ENCODE results near the gene STH. TPM values are rescaled to one million over a fixed set of nuclear protein-coding genes. Genes with fewer than 3 reads are reported as not detected.

Gene STH
- total and polyA plus RNA-seq, 12 donors = not detected

GRCh38 chr17:45986056-45986455 is 13.0 kb upstream of the STH start:
- intact Hi-C loops (cut with DNase I) = no loop called here
- Histone ChIP-seq H3K4me3 (no peak overlapping the region), H3K36me3 (replicated peaks in 1 of 2) (no peaks in the 10 kb centered on the region), H3K4me1 (replicated peaks in 1 of 2) (no peaks in the 10 kb centered on the region), H3K27ac (no peak overlapping the region), H3K9me3 (replicated peaks in 1 of 3) (no peaks in the 10 kb centered on the region), H3K27me3 (no peaks in the 10 kb centered on the region)
- TF ChIP-seq CTCF (IDR thresholded peaks at IDR 0.05) = no peak
- no peak for TF ChIP-seq POLR2A (IDR thresholded peaks at IDR 0.05)
- 80 to 90% (median 85%) methylated on average over 4 of the region's 4 CpGs for WGBS, 4 donors
- no peak for DNase-seq

DNA sequence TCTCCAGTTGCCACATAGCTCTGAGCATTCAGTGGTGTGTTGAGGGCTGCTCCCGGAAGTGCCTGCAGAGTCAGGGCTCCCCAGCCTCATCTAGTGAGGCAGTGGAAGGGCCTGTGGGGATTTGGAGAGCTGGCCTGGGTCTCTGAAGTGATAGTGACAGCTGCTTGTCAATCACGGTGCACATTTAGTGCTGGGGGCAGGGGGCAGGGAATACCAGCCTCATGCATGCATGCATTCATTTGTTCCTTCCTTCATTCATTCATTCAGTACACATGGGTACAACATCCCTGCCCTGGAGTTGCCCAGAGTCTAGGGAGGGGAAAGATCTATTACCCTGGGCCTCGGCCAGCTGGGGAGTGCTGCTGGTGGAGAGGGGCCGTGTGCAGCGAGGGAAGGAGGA is 11.3 kb upstream of the STH start:
- Histone ChIP-seq H3K4me3 (no peak overlapping the region), H3K36me3 (replicated peaks in 1 of 2) (no peaks in the 10 kb centered on the region), H3K4me1 (replicated peaks in 1 of 2) (no peaks in the 10 kb centered on the region), H3K9me3 (replicated peaks in 1 of 3) (no peaks in the 10 kb centered on the region), H3K27me3 (no peaks in the 10 kb centered on the region), H3K27ac (no peak overlapping the region)
- no peak for DNase-seq
- 81 to 92% (median 84%) methylated on average over 4 to 5 of the region's 5 CpGs for WGBS, 4 donors
- TF ChIP-seq CTCF (IDR thresholded peaks at IDR 0.05) (no peak), POLR2A (IDR thresholded peaks at IDR 0.05) (no peak)
- intact Hi-C loops (cut with DNase I) = no loop called here

DNA sequence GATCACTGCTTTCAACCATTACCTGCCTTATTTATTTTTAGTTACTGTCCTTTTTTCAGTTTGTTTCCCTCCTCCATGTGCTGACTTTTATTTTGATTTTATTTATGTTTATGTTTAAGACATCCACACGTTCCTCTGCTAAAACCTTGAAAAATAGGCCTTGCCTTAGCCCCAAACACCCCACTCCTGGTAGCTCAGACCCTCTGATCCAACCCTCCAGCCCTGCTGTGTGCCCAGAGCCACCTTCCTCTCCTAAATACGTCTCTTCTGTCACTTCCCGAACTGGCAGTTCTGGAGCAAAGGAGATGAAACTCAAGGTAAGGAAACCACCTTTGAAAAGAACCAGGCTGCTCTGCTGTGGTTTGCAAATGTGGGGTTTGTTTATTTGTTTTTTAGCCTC is 9.3 kb upstream of the STH start:
- Histone ChIP-seq H3K36me3 (replicated peaks in 1 of 2) (no peaks in the 10 kb centered on the region), H3K4me3 (no peak overlapping the region), H3K27ac (no peak overlapping the region), H3K9me3 (replicated peaks in 1 of 3) (no peaks in the 10 kb centered on the region), H3K27me3 (no peaks in the 10 kb centered on the region), H3K4me1 (replicated peaks in 1 of 2) (no peaks in the 10 kb centered on the region)
- intact Hi-C loops (cut with DNase I) = no loop called here
- WGBS, 4 donors = 71 to 84% (median 76%) methylated on average over 3 of the region's 3 CpGs
- no peak for TF ChIP-seq POLR2A (IDR thresholded peaks at IDR 0.05)
- TF ChIP-seq CTCF (IDR thresholded peaks at IDR 0.05) = no peak
- no peak for DNase-seq

- WGBS, 4 donors = 80 to 87% (median 83%) methylated on average over 3 to 6 of the region's 6 CpGs
- H3K27ac ChIP-seq = no peak overlapping the region
- H3K36me3 ChIP-seq (replicated peaks in 1 of 2) = no peaks in the 10 kb centered on the region
- no peak overlapping the region for H3K4me3 ChIP-seq
- intact Hi-C loops (cut with DNase I) = no loop called here
- no peaks in the 10 kb centered on the region for H3K27me3 ChIP-seq
- no peak for DNase-seq
- TF ChIP-seq POLR2A (IDR thresholded peaks at IDR 0.05) (no peak), CTCF (IDR thresholded peaks at IDR 0.05) (no peak)
- no peaks in the 10 kb centered on the region for H3K9me3 ChIP-seq (replicated peaks in 1 of 3)
- H3K4me1 ChIP-seq (replicated peaks in 1 of 2) = no peaks in the 10 kb centered on the region
Observed at GRCh38 chr17:45990886-45991285, 8.2 kb upstream of the STH start.

Data from adrenal gland (tissue), 12 donors.